ENCODE data around the gene PGM2L1.

DNA sequence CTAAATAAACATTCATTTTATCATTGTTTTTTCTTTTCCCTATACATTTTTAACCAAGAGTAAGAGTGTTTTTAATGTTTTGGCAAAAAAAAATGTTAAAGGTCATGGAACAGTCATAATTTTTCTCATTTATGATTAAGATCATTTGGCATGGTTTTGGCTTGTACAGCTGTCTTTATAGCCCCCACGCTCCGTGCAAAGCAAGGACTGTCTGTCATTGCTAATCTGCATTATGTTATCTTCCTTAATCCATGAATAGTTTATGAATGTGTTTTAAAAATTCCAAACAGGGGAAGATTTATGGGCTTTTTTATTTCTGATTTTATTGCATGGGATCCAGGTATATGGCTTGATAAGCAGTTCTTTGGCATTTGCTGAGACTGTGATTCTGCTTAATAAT, 28.1 kb downstream of the PGM2L1 start:
- no peak for TF ChIP-seq CTCF (IDR thresholded peaks at IDR 0.05 in 8 of 11, conservative IDR thresholded peaks at IDR 0.05 in 3 of 11)
- no peak for TF ChIP-seq POLR2A (IDR thresholded peaks at IDR 0.05)
